Natural killer cell treated with Interleukin-12 subunit alpha and Interleukin-12 subunit beta and Interleukin-15 and Interleukin-18, amount 100 ng/mL, for 72 hours (primary cell): Measurements from ENCODE around the gene FAM181A. TPM values are rescaled to one million over a fixed set of nuclear protein-coding genes. Genes with fewer than 3 reads are reported as not detected.

Experiments used
- ATAC-seq, 2 donors: fragments of 150-1000 bp; cut with Tn5 transposase in 1 of 2; sonication (Bioruptor Pico), chemical (Tn5 transposase) in 1 of 2; 2 replicates each; pipeline ENCODE4 v1.10.0; 2021
- DNase-seq: peaks from one replicate; pipeline ENCODE4 v3.0.0; 2022; ENCODE audit warnings: low spot score
- H3K27ac Mint-ChIP-seq, 2 donors: 1 replicate in 1 of 2; 2 replicates in 1 of 2; pipeline ENCODE4 v1.8.0; 2022; ENCODE audit warnings: mixed read lengths in 2 of 2, mild to moderate bottlenecking in 1 of 2, moderate library complexity in 1 of 2
- H3K27me3 Mint-ChIP-seq, 2 donors: 1 replicate in 1 of 2; 2 replicates in 1 of 2; pipeline ENCODE4 v1.8.0; 2022; ENCODE audit warnings: mixed read lengths in 2 of 2
- H3K36me3 Mint-ChIP-seq: one replicate; pipeline ENCODE4 v1.8.0; 2022; ENCODE audit warnings: mixed read lengths
- H3K4me1 Mint-ChIP-seq, 2 donors: 1 replicate in 1 of 2; 2 replicates in 1 of 2; pipeline ENCODE4 v1.8.0; 2022; ENCODE audit warnings: low read depth in 2 of 2, mixed read lengths in 2 of 2, mild to moderate bottlenecking in 1 of 2
- H3K4me3 Mint-ChIP-seq: one replicate; pipeline ENCODE4 v1.8.0; 2022; ENCODE audit warnings: mixed read lengths
- H3K9me3 Mint-ChIP-seq: 2 replicates; pipeline ENCODE4 v1.8.0; 2022; ENCODE audit warnings: mixed read lengths
- total RNA-seq, 2 donors: library from RNA; stranded (reverse); gene quantifications; one replicate each; pipeline ENCODE4 v1.2.3, GENCODE V29; 2022

Gene FAM181A
- total RNA-seq, 2 donors from 2014 or later, result not detected

DNA sequence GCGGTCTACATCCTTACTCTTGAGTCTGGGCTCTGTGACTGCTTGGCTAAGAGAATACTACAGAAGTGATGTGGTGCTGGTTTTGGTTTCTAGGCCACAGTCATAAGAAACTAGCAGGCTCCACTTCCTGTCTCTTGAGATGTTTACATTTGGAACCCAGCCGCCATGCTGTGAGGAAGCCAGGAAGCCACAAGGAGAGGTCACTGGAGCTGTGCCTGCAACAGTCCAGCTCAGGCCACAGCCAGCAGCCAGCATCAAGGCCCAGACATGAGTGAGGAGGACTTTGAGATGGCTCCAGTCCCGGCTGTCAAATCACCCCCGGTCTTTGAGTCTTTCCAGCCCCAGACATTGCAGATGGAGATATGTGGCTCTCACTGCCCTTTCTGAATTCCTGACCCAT lies 12.9 kb upstream of the FAM181A start:
- peak in 1 of 2 donors; percentile 61 for ATAC-seq
- no peaks in the 10 kb centered on the region for H3K36me3 Mint-ChIP-seq
- H3K9me3 Mint-ChIP-seq, result peaks cover 4% of the 10 kb centered on the region

DNA sequence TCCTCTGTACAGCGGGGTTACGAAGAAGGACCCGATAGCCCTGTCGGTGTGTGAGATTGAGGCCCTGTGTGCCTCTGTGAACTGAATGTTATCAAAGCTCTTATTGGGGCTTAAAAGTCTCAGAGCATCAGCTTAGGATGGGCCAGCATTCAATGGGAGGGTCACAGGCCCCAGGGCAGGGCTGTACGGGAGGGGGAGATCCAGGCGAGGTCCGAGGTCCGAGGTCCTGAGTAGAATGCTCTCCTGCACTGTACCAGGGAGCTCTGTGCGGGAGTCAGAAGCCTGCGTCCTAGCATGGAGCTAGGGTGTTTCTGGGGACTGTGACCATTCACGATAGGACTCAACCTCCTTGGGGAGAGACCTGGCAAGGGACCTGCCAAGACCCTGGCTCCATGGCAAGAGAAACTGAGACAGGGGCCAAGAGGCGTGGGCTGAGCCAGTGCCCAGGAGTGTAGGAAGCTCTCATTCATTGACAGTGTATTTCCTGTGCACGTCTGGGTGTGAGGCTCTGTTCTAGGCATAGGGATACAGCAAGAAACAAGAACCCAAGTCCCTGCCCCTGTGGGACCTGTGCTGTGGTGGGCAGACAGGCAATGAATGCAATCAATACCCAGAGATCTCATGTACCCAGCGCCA lies 12.0 kb upstream of the FAM181A start:
- H3K4me1 Mint-ChIP-seq, result no peaks in the 10 kb centered on the region
- no peak overlapping the region for H3K27ac Mint-ChIP-seq
- H3K36me3 Mint-ChIP-seq, result peaks cover 6% of the 10 kb centered on the region
- H3K27me3 Mint-ChIP-seq, result peaks cover 10 to 23% of the 10 kb centered on the region in 2 donors
- DNase-seq (no peak), ATAC-seq (peak in 1 of 2 donors; percentile 29)
- H3K4me3 Mint-ChIP-seq, result no peak overlapping the region
- peaks cover 7% of the 10 kb centered on the region for H3K9me3 Mint-ChIP-seq

More for the DNA sequence above, 12.9 kb upstream of the FAM181A start:
- Mint-ChIP-seq H3K27me3 (peaks cover 5 to 14% of the 10 kb centered on the region in 2 donors), H3K27ac (no peak overlapping the region), H3K4me3 (no peak overlapping the region), H3K4me1 (no peaks in the 10 kb centered on the region)
- no peak for DNase-seq

DNA sequence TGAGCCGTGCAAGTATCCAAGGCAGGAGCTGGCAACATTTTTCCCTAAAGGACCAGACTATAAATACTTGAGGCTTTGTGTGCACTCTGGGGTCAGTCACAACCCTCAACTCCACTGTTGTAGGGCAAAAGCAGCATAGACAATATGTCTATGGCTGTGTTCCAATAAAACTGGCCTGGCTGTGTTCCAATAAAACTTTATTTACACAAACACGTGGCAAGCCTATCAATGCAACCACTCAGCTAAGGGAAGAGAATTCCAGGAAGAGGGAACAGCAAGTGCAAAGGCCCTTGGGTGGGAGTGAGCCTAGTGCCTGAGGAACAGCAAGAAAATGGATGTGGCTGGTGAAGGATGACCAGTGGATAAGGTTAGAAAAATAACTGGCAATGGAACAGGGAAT lies 11.3 kb upstream of the FAM181A start:
- H3K27ac Mint-ChIP-seq, result no peak overlapping the region
- DNase-seq (no peak), ATAC-seq (no peak)
- no peaks in the 10 kb centered on the region for H3K4me1 Mint-ChIP-seq
- H3K4me3 Mint-ChIP-seq, result no peak overlapping the region
- H3K27me3 Mint-ChIP-seq, result peaks cover 11 to 26% of the 10 kb centered on the region in 2 donors
- H3K36me3 Mint-ChIP-seq, result peaks cover 6% of the 10 kb centered on the region
- H3K9me3 Mint-ChIP-seq, result peaks cover 7% of the 10 kb centered on the region

DNA sequence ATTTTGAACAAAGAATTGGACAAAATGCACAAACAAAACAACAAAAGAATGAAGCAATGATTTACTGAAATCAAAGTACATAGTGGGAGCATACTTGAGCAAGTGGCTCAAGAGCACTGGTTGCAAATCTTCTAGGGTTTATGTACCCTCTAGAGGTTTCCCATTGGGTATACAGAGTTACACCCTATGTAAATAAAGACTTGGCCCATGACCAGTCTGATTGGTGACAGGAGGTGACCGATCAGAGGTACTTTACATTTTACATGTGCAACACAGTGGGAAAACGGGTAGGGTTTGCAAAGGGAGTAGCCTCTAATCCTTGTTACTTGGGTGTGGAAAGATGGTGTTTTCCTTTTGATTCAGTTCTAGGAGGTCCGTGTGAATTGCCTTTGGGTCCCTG lies 10.6 kb upstream of the FAM181A start:
- H3K27me3 Mint-ChIP-seq, result peaks cover 11 to 26% of the 10 kb centered on the region in 2 donors
- no peak for DNase-seq
- H3K4me3 Mint-ChIP-seq, result no peak overlapping the region
- ATAC-seq, result no peak
- no peak overlapping the region for H3K27ac Mint-ChIP-seq
- no peaks in the 10 kb centered on the region for H3K4me1 Mint-ChIP-seq
- peaks cover 7% of the 10 kb centered on the region for H3K9me3 Mint-ChIP-seq
- peaks cover 6% of the 10 kb centered on the region for H3K36me3 Mint-ChIP-seq

DNA sequence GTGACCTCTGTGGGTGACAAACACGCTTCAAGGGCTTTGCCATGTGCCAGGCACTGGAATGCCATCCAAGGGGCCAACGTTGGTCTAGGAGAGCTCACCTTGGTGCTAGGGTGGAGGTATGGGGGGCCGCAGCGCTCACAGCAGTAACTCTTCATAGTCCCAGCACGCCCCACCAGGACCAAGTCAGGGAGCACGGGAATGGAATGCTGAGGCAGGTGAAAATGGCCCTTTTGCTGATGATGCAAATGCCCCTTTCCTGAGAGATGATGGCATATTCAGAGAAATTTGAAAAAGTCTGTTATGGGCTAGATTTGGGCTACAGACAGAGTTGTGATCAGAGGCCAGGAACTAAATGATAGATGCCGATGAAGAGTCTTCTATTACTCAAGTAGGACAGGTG lies 10.0 kb upstream of the FAM181A start:
- DNase-seq (no peak), ATAC-seq (no peak)
- no peak overlapping the region for H3K4me3 Mint-ChIP-seq
- peaks cover 11 to 26% of the 10 kb centered on the region in 2 donors for H3K27me3 Mint-ChIP-seq
- peaks cover 7% of the 10 kb centered on the region for H3K9me3 Mint-ChIP-seq
- H3K4me1 Mint-ChIP-seq, result no peaks in the 10 kb centered on the region
- H3K36me3 Mint-ChIP-seq, result peaks cover 6% of the 10 kb centered on the region
- H3K27ac Mint-ChIP-seq, result no peak overlapping the region

DNA sequence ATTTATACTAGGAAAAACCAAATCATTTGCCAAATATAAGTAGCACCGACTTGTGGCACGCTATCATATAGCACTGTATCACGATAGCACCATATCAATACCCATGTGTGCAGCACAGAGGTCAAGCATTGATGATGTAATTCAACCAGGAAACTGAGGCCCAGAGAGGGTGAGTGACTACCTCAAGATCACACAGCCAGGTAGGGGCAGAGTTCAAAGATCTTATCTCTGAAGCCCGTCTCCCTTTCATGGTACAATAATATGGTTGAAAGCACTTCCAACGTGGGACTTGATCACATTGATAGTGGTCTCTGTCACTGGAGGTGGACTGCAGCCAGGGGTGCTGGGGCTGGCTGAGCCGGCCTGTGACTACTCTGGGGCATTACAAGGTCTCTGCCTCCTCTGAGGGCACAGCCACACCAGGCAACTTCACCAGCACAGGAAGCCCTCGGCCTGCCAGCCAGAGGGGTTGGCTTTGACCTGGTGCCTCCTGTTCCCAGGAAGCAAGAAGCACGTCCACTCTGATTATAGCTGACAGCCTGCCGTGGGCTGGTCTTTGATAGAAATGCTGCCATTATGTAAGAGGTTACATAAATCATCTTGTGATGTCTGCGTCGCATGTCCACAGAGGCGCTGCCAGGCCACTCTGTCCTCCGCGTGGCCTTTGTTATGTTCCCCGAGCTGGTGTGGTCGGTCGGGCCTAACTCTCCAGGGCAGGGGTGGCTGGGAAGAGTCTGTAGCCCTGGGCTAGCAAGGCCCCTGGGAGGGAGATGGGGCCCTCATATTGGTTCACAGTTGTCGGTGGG lies 5.9 kb upstream of the FAM181A start:
- H3K27ac Mint-ChIP-seq, result no peak overlapping the region

DNA sequence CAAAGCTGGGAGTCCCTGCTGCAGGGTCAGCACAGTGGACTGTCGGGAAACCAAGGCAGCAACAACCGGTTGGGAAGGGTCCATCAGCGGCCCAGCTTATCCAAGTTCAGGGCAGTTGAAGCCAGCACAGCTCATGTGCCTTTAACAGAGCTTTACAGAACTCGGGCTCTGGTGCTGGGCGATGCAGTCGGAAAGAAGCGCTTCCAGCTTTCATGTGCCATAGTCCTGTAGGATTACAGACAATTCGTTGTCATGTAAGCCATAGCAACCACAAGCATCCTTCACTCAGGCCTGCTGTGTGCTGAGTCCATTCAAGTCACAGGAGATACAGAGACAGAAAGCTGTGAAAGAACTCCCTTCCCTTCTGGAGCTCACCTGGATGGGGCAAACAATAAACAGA lies 3.5 kb upstream of the FAM181A start:
- no peak overlapping the region for H3K27ac Mint-ChIP-seq
- H3K4me1 Mint-ChIP-seq, result no peaks in the 10 kb centered on the region
- peaks cover 6% of the 10 kb centered on the region for H3K36me3 Mint-ChIP-seq
- H3K27me3 Mint-ChIP-seq, result peaks cover 7 to 12% of the 10 kb centered on the region in 2 donors
- ATAC-seq (no peak), DNase-seq (no peak)
- peaks cover 3% of the 10 kb centered on the region for H3K9me3 Mint-ChIP-seq
- H3K4me3 Mint-ChIP-seq, result no peak overlapping the region

More for the DNA sequence above, 5.9 kb upstream of the FAM181A start:
- Mint-ChIP-seq H3K4me3 (no peak overlapping the region), H3K9me3 (peaks cover 3% of the 10 kb centered on the region), H3K4me1 (no peaks in the 10 kb centered on the region), H3K27me3 (peaks cover 9 to 19% of the 10 kb centered on the region in 2 donors), H3K36me3 (peaks cover 6% of the 10 kb centered on the region)
- DNase-seq (no peak), ATAC-seq (no peak)

DNA sequence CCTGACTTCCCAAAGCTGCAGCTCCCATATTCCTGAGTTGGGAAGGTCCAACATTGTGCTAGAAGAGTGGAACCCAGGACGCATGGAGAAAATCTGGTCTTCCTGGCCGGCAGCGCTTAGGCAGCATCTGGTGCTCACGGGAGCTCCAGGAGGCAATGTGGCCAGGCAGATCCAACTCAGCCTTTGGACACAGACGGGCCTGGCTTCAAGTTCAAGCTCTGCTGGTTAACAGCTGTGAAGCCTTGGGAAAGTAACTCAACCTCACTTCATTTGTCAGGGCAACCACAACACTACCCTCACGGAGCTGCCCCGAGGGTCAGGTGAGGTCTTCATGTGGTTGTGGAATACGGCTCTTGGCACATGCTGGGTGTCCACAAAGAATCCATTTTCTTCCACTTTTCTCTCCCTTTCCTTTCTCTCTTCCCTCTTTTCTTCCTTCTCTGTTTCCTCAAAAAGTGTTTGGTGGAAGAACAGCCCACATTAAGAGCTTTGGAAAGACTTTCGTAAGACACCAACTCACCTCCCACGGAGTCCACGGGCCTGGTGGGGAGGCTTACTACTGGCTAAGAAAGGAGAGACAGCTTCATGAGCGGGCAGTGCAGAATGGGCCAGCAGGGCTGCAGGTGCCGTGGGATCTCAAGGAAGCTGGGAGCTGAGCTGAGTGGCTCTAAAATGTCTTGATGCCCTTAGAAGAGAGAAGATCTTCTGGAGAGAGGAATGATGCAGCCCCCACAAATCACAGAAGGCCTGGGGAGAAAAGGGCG lies 2.4 kb upstream of the FAM181A start:
- H3K9me3 Mint-ChIP-seq, result peaks cover 1% of the 10 kb centered on the region
- no peak overlapping the region for H3K4me3 Mint-ChIP-seq
- H3K27me3 Mint-ChIP-seq, result peaks cover 3 to 7% of the 10 kb centered on the region in 2 donors
- DNase-seq, result no peak
- ATAC-seq, result no peak
- H3K27ac Mint-ChIP-seq, result no peak overlapping the region
- peaks cover 2% of the 10 kb centered on the region for H3K36me3 Mint-ChIP-seq
- no peaks in the 10 kb centered on the region for H3K4me1 Mint-ChIP-seq

DNA sequence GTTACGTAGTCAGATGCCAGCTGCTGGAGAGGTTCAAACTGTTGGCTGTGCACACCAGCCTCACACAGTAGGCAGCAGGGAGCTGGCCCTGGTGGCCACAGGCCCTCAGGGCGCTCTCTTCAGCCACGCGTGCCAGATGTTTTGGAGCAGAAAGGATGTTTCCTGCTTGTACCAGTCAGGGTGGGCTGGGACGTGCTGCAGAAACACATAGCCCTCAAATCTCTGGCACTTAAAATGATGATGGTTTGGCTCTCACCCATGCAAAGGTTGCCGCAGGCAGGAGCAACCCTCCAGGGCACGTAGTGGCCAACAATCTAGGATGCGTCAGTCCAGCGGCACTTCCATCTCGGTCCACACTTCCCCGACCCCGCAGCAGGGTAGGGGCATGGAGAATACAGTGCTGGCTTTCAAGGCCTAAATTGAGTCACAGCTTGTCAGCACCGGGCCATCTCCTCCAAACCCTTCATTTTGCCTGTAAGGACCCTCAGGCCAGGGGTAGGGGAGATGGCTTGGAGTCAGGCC lies 1.7 kb upstream of the FAM181A start:
- H3K4me3 Mint-ChIP-seq, result no peak overlapping the region
- DNase-seq (no peak), ATAC-seq (no peak)
- H3K9me3 Mint-ChIP-seq, result no peaks in the 10 kb centered on the region
- no peaks in the 10 kb centered on the region for H3K36me3 Mint-ChIP-seq
- peaks cover 0 to under 1% of the 10 kb centered on the region in 2 donors for H3K27me3 Mint-ChIP-seq
- no peak overlapping the region for H3K27ac Mint-ChIP-seq
- H3K4me1 Mint-ChIP-seq, result no peaks in the 10 kb centered on the region

DNA sequence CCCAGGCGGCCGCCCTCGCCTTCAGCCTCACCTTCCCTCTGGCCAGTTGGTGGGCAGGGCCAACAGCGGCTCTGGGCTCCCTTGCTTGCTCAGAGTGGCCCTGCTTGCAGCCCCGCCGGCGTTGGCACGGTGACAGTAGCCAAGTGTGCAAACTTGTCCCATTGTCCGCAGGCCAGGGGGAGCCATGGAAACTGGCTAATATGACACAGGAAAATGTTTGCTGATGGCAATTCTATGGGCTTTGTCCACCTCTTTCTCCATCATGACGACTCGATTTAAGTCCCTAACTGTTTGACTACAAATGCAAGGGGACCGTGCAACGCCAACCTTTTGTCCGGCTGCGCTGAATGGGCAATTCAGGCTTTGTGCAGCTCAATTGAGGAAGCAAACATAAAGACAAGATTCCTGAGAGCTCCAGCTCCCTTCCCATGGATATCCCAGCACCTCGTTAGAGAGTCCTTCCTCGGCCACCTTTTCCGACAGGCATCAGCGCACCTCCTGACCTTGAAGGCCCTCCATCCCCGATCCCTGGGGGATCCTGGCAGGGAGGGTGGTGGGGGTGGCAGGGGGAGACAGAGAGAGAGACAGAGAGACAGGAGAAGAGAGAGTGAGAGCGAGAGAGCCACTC lies 785 bp upstream of the FAM181A start:
- Mint-ChIP-seq H3K4me1 (no peaks in the 10 kb centered on the region), H3K36me3 (no peaks in the 10 kb centered on the region), H3K27me3 (no peaks in the 10 kb centered on the region), H3K27ac (no peak overlapping the region), H3K9me3 (no peaks in the 10 kb centered on the region), H3K4me3 (no peak overlapping the region)
- DNase-seq, result no peak
- no peak for ATAC-seq

DNA sequence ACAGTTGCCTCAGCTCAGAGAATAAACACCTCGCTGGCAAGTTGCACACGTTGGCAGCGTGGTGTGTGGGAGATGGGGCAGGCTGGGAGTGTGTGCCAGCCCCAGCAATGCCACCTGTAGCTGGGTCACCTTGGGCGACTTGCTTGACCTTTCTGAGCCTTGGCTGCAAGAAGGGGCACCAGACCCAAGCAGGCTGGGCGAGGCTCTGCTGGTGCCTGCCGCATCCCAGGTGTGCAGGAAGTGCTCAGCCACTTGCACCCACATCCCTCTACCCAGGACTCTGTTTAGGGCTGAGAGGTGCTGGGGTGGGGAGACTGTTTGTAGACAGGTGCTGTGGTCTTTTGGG lies 629 bp downstream of the FAM181A start:
- DNase-seq, result no peak
- ATAC-seq, result no peak
- Mint-ChIP-seq H3K27me3 (no peaks in the 10 kb centered on the region), H3K4me3 (no peak overlapping the region), H3K27ac (no peak overlapping the region), H3K36me3 (no peaks in the 10 kb centered on the region), H3K4me1 (no peaks in the 10 kb centered on the region), H3K9me3 (no peaks in the 10 kb centered on the region)

DNA sequence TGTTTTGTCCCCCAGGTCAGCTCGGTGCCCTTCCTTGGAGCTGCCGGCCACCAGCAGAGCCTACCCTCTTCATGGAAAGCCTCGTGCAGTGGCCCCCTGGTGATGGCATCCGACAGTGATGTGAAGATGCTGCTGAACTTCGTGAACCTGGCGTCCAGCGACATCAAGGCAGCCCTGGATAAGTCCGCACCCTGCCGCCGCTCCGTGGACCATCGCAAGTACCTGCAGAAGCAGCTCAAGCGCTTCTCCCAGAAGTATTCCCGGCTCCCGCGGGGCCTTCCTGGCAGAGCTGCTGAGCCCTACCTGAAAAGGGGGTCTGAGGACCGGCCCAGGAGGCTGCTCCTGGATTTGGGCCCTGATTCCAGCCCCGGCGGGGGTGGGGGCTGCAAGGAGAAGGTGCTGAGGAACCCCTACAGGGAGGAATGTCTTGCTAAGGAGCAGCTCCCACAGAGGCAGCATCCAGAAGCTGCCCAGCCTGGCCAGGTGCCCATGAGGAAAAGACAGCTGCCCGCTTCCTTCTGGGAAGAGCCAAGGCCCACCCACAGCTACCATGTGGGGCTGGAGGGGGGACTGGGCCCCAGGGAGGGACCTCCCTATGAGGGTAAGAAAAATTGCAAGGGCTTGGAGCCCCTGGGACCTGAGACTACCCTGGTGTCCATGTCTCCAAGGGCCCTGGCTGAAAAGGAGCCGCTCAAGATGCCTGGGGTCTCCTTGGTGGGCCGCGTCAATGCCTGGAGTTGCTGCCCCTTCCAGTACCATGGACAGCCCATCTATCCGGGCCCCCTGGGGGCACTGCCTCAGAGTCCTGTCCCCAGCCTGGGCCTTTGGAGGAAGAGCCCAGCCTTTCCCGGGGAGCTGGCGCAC lies 1.3 kb downstream of the FAM181A start:
- H3K4me1 Mint-ChIP-seq, result no peaks in the 10 kb centered on the region
- no peaks in the 10 kb centered on the region for H3K9me3 Mint-ChIP-seq
- H3K36me3 Mint-ChIP-seq, result no peaks in the 10 kb centered on the region
- no peak overlapping the region for H3K4me3 Mint-ChIP-seq
- ATAC-seq, result peak in 1 of 2 donors; percentile 11
- DNase-seq, result no peak
- H3K27me3 Mint-ChIP-seq, result no peaks in the 10 kb centered on the region
- H3K27ac Mint-ChIP-seq, result no peak overlapping the region

DNA sequence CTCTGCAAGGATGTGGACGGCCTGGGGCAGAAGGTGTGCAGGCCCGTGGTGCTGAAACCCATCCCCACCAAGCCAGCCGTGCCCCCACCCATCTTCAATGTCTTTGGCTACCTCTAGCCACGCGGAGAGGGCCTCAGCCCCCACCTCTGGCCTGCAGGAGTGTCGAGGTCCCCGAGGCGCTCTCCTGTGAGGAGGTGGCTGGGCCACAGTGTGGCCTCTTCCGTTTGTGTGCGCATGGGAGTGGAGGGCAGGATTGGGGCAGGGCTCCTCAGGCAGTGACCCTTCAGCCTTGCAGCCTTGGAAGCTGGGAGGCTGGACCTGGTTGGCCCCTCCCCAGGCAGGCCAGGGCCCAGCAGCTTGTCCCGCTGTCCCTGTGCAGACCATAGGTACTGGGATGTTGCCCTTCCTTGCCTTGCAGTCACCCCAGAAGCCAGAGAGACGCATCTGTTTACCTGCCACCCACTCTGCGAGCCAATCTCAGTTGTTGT lies 1.9 kb downstream of the FAM181A start:
- H3K36me3 Mint-ChIP-seq, result no peaks in the 10 kb centered on the region
- ATAC-seq, result no peak
- no peaks in the 10 kb centered on the region for H3K27me3 Mint-ChIP-seq
- no peak for DNase-seq
- no peaks in the 10 kb centered on the region for H3K4me1 Mint-ChIP-seq
- H3K4me3 Mint-ChIP-seq, result no peak overlapping the region
- H3K27ac Mint-ChIP-seq, result no peak overlapping the region
- no peaks in the 10 kb centered on the region for H3K9me3 Mint-ChIP-seq
